ENCODE measurements around the gene CYB5A. TPM values are rescaled to one million over a fixed set of nuclear protein-coding genes. Genes with fewer than 3 reads are reported as not detected.

CYB5A gene
- total and polyA plus RNA-seq, 9 of the 15 experiments (the other 6 are each of a cell fraction or from before 2014, with no cell fraction given) = 11.9 to 22.6 (median 14.1) TPM

- intact Hi-C loops (cut with micrococcal nuclease) (no loop called here), in situ Hi-C loops (cut with MboI) (no loop called here)
- H3K9ac ChIP-seq (ENCODE audit: insufficient read depth in 1 of 2, low read depth in 2 of 2, low read length in 2 of 2) = no peak overlapping the region
- H2AFZ ChIP-seq (ENCODE audit: low read depth, low read length) = no peak overlapping the region
- no peaks in the 10 kb centered on the region for H3K36me3 ChIP-seq (ENCODE audit: control insufficient read depth, insufficient read depth, low read length)
- no TSS peak for BruUV-seq (replicated peaks)
- no peaks in the 10 kb centered on the region for H4K20me1 ChIP-seq (replicated peaks; ENCODE audit: control insufficient read depth, insufficient read depth, low read length)
- H3K4me1 ChIP-seq (replicated peaks in 1 of 2; ENCODE audit: control insufficient read depth in 2 of 2, insufficient read depth in 2 of 2, low read length in 2 of 2) = no peaks in the 10 kb centered on the region
- ATAC-seq (no peak), DNase-seq (ENCODE audit: extremely low read depth in 1 of 4, low spot score in 3 of 4) (no peak), FAIRE-seq (no peak)
- no peaks in the 10 kb centered on the region for H3K9me1 ChIP-seq (ENCODE audit: control insufficient read depth, insufficient read depth, low read length)
- WGBS (ENCODE audit: insufficient coverage, low coverage, missing lambda C conversion rate) = 5% methylated on average over 7 of the region's 7 CpGs
- no peak overlapping the region for H3K4me2 ChIP-seq (ENCODE audit: insufficient read depth, low read length)
- no peaks in the 10 kb centered on the region for H3K79me2 ChIP-seq (ENCODE audit: control insufficient read depth, insufficient read depth, low read length)
- peaks cover 0 to 8% of the 10 kb centered on the region in 2 experiments; a peak in 2 of 5 replicates for H3K27me3 ChIP-seq (ENCODE audit: control insufficient read depth in 2 of 2, insufficient read depth in 2 of 2, low read length in 2 of 2)
- H3K27ac ChIP-seq (ENCODE audit: extremely low read depth, low read depth, low read length) = no peak overlapping the region
- ChIA-PET CTCF (ENCODE audit: low intra/inter-chr PET ratio) (no interaction called here), POLR2A (no interaction called here)
- no peaks in the 10 kb centered on the region for H3K9me3 ChIP-seq (replicated peaks; ENCODE audit: control insufficient read depth, insufficient read depth, low read depth, low read length)
- H3K4me3 ChIP-seq = no peak overlapping the region
- TF ChIP-seq ZNF696 (CRISPR knock-in tag; conservative IDR thresholded peaks at IDR 0.05) (no peak), CEBPB (tag; IDR thresholded peaks at IDR 0.05) (0 out of 2 replicates have a peak, but pooled peaks have one; percentile 17)
Measured at GRCh38 chr18:74217476-74218143, 74.2 kb downstream of the CYB5A start.

GRCh38 chr18:74216661-74217110 is 75.1 kb downstream of the CYB5A start:
- in situ Hi-C loops (cut with MboI) = no loop called here
- POLR2A ChIA-PET = no interaction called here
- H3K27ac ChIP-seq (ENCODE audit: extremely low read depth, low read depth, low read length) = no peak overlapping the region
- TF ChIP-seq RFX1 (IDR thresholded peaks at IDR 0.05) (no peak), DNMT1 (IDR thresholded peaks at IDR 0.05) (no peak), NELFE (IDR thresholded peaks at IDR 0.05; ENCODE audit: insufficient read depth, insufficient read length) (no peak), ESRRB (CRISPR knock-in tag; IDR thresholded peaks at IDR 0.05; ENCODE audit: borderline replicate concordance) (no peak), TOE1 (IDR thresholded peaks at IDR 0.05; ENCODE audit: borderline replicate concordance) (no peak), TOE1 (CRISPR knock-in tag; IDR thresholded peaks at IDR 0.05; ENCODE audit: borderline replicate concordance, low read depth) (no peak), ILK (tag; IDR thresholded peaks at IDR 0.05; ENCODE audit: borderline replicate concordance, low read depth) (no peak), HMGN3 (IDR thresholded peaks at IDR 0.05; ENCODE audit: borderline replicate concordance, extremely low read depth, insufficient read length, low read depth, low read length) (no peak), KLF10 (CRISPR knock-in tag; IDR thresholded peaks at IDR 0.05) (no peak), NBN (IDR thresholded peaks at IDR 0.05; ENCODE audit: low read depth) (no peak)
- TF ChIP-seq, protein P1, sequence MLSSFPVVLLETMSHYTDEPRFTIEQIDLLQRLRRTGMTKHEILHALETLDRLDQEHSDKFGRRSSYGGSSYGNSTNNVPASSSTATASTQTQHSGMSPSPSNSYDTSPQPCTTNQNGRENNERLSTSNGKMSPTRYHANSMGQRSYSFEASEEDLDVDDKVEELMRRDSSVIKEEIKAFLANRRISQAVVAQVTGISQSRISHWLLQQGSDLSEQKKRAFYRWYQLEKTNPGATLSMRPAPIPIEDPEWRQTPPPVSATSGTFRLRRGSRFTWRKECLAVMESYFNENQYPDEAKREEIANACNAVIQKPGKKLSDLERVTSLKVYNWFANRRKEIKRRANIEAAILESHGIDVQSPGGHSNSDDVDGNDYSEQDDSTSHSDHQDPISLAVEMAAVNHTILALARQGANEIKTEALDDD (IDR thresholded peaks at IDR 0.05) = no peak
- TF ChIP-seq, protein P2, sequence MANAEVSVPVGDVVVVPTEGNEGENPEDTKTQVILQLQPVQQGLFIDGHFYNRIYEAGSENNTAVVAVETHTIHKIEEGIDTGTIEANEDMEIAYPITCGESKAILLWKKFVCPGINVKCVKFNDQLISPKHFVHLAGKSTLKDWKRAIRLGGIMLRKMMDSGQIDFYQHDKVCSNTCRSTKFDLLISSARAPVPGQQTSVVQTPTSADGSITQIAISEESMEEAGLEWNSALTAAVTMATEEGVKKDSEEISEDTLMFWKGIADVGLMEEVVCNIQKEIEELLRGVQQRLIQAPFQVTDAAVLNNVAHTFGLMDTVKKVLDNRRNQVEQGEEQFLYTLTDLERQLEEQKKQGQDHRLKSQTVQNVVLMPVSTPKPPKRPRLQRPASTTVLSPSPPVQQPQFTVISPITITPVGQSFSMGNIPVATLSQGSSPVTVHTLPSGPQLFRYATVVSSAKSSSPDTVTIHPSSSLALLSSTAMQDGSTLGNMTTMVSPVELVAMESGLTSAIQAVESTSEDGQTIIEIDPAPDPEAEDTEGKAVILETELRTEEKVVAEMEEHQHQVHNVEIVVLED (CRISPR knock-in tag; IDR thresholded peaks at IDR 0.05) = no peak

More at GRCh38 chr18:74216661-74217110, 75.1 kb downstream of the CYB5A start:
- FAIRE-seq (no peak), DNase-seq (ENCODE audit: extremely low read depth in 1 of 4, low spot score in 3 of 4) (no peak), ATAC-seq (no peak)
- H3K36me3 ChIP-seq (ENCODE audit: control insufficient read depth, insufficient read depth, low read length) = no peaks in the 10 kb centered on the region
- no peak overlapping the region for H3K4me3 ChIP-seq
- H3K4me2 ChIP-seq (ENCODE audit: insufficient read depth, low read length) = no peak overlapping the region
- no peaks in the 10 kb centered on the region for H3K79me2 ChIP-seq (ENCODE audit: control insufficient read depth, insufficient read depth, low read length)
- no peaks in the 10 kb centered on the region for H3K4me1 ChIP-seq (replicated peaks in 1 of 2; ENCODE audit: control insufficient read depth in 2 of 2, insufficient read depth in 2 of 2, low read length in 2 of 2)
- peaks cover 0 to 8% of the 10 kb centered on the region in 2 experiments; a peak in 2 of 5 replicates for H3K27me3 ChIP-seq (ENCODE audit: control insufficient read depth in 2 of 2, insufficient read depth in 2 of 2, low read length in 2 of 2)
- no peak overlapping the region for H3K9ac ChIP-seq (ENCODE audit: insufficient read depth in 1 of 2, low read depth in 2 of 2, low read length in 2 of 2)
- intact Hi-C loops (cut with micrococcal nuclease) = no loop called here
- WGBS (ENCODE audit: insufficient coverage, low coverage, missing lambda C conversion rate) = 0% methylated on average over 2 of the region's 3 CpGs
- H2AFZ ChIP-seq (ENCODE audit: low read depth, low read length) = no peak overlapping the region
- H4K20me1 ChIP-seq (replicated peaks; ENCODE audit: control insufficient read depth, insufficient read depth, low read length) = no peaks in the 10 kb centered on the region
- no TSS peak for BruUV-seq (replicated peaks)
- no peaks in the 10 kb centered on the region for H3K9me3 ChIP-seq (replicated peaks; ENCODE audit: control insufficient read depth, insufficient read depth, low read depth, low read length)
- CTCF ChIA-PET (ENCODE audit: low intra/inter-chr PET ratio) = no interaction called here
- no peaks in the 10 kb centered on the region for H3K9me1 ChIP-seq (ENCODE audit: control insufficient read depth, insufficient read depth, low read length)
